NCI-H1436 treated with DMSO at 0.1 percent for 48 hours (cell line): ENCODE measurements around the gene FN1.
"Not testable (repeated sequence)": the region's sequence is repeated elsewhere in the genome, so short reads cannot be mapped to it uniquely, and the experiment has no call there.

ENCODE experiments used
- DNase-seq: peaks from one replicate; lab custom pipeline; 2025; lab: John Stamatoyannopoulos, UW

The FN1 gene

DNA sequence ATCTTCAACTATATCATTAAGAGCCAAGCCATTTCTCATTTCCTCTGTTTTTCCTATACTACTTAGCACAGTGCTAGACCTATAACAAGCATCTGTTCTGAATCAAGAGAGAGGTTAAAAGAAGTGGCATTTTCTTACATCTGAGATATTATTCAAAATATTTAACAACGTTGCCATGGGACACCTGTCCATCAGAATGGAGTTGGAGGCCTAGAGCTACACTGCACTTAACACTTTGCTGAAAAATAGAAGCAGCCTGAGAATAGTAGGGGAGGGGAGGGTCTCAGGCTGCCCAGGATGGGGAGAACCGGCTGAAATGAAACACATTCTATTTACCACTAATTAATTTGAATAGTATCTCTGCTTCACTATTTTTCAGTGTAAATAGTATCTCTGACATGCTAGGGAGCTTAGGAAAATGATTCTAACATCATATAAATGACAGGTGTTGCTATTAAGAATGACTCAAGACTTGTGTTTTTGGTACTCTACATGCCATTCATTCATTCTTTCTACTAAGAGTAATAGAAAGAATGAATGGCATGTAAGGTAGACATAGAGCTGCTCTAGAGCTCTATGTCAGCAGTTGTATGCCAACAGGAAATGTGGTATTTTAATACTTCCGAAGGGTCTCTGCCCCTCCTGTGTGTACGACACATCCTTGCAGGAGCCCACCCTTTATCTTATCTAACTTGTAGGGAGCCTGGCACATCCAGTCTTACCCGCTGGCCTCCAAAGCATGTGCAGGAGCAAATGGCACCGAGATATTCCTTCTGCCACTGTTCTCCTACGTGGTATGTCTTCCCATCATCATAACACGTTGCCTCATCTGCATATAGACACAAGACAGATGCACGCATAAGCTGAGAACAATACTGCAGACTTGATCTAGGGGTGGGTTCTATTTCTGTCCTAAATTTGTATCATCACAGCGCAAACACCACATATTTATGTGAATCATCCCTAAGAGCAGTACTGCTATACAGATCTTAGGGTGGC is 71.4 kb downstream of the FN1 start:
- DNase-seq: no peak

GRCh38 chr2:215363461-215364156 is 72.3 kb downstream of the FN1 start:
- DNase-seq: no peak

GRCh38 chr2:215363039-215363438 is 72.8 kb downstream of the FN1 start:
- DNase-seq: no peak

- no peak for DNase-seq
Observed at GRCh38 chr2:215362562-215362904, 73.3 kb downstream of the FN1 start.

DNA sequence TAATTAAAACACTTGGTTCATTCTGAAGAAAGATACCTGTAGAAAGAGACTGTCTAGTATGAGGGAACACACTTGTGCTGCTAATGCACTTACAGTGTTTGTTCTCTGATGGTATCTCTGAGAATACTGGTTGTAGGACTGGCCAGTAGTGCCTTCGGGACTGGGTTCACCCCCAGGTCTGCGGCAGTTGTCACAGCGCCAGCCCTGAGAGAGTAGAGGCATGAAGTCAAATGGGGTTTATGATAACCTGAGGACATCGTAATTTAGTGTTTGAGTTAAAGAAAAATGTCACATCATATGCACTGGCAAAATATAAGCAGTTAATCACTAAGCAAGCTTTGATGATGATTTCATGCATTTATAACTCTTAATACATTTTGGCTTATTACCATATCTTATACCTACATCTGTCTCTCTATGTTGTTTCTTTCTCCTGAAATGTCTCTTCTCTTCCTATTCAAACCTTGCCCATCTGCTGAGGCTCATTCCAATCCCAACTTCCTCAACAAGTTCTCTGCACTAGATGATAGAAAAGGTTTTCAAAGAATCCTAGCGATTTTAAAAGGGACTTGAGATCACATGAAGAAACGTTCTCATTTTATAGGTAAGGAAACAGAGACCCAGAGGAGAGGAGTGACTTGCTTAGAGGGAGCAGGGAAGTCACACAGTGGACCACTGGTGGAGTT is 73.8 kb downstream of the FN1 start:
- no peak for DNase-seq

- DNase-seq: no peak
Observed at GRCh38 chr2:215361211-215361875, 74.5 kb downstream of the FN1 start.

DNA sequence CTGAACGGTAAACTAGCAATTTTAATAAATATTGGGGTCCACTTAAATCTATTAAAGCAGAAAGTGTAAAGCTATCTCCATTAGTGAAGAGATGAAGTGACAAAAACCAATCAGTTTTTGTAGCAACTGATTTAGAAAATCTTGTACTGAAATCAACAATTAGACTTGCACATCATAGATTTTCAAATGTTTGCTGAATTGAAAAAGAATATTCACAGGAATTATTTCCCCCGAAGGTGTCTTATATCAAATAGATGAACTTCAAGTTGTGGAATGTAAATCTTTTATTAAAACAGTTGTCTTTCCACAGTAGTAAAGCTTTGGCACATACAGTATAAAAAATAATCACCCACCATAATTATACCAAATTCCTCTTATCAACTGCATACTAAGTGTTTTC is 75.3 kb downstream of the FN1 start:
- DNase-seq: no peak

DNA sequence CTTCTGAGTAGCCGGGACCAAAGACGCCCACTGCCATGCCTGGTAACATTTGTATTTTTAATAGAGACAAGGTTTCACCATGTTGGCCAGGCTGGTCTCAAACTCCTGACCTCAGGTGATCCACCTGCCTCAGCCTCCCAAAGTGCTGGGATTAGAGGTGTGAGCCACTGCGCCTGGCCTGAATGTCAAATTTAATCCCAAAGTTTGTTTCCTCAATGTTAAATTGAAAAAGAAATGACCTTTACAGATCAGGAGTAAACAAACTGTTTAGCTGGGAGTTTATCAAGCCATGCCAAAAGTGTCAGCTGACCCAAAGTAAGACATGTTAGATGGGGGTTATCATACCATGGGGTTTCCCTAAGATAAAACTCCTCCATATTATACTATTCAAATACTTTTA is 75.8 kb downstream of the FN1 start:
- DNase-seq: not testable (repeated sequence)

- DNase-seq: no peak
Observed at GRCh38 chr2:215359576-215359922, 76.3 kb downstream of the FN1 start.

- no peak for DNase-seq
Observed at GRCh38 chr2:215358891-215359575, 76.8 kb downstream of the FN1 start.

DNA sequence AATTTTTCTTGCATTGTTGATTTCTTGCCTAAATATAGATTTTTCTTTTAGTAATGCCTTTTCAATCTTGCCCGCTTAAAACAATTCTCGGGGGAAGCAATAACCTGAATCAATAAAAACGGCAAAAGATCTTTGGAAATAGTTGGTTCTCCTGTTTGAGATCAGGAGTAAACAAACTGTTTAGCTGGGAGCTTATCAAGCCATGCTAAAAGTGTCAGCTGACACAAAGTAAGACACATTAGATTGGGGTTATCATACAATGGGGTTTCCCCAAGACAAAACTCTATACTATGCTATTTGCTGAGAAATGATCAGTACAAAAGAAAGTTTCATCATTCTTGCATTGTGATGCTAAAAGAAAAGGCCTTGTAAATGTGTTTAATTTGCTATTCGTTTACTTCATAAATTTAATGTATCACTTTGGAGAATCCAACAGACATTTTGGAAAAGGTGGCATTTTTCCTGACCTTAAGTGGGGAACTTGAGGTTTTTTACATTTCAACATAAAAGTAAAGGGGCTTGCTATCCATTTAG is 77.5 kb downstream of the FN1 start:
- DNase-seq: no peak

DNA sequence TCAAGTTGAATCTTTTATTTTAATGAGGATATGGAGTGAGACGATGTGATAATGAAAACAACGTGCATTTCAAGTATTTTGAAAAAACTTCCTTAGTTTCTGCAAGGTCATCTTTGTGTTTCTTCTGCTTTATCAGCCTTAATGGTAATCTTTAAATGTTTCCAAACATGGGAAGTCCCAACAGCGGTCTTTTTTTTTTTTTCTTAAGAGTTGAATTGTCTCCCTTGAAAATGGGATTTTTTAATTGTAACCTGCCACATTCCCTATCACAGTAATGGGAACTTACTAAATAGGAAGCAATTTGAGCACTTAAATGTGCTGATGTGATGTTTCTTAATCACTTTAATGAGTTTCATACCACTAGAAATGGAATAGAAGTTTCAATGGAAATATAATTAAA is 78.2 kb downstream of the FN1 start:
- DNase-seq: no peak

DNA sequence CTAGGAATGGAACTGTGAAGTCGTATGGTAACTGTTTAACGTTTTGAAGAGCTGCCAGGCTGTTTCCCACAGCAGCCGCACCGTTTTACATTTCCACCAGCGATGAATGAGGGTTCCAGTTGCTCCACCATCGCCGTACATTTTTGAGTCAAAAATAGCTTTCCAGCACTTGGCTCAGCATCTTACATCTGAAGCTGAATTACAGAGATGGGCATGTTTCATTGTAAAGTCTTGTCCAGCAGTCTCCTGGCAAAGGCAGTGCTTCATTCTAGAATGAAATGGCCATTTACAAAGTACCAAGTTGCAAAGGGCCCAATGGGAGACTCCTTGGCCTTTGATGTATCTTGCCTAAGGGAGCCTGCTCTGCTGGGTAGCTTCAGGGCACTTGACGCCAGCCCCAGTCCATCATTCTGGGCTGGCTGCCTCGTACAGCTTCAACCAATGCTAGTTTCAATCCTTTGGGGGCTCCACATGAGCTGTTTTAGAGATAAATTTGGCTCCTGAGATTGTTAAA is 78.9 kb downstream of the FN1 start:
- DNase-seq: no peak

DNA sequence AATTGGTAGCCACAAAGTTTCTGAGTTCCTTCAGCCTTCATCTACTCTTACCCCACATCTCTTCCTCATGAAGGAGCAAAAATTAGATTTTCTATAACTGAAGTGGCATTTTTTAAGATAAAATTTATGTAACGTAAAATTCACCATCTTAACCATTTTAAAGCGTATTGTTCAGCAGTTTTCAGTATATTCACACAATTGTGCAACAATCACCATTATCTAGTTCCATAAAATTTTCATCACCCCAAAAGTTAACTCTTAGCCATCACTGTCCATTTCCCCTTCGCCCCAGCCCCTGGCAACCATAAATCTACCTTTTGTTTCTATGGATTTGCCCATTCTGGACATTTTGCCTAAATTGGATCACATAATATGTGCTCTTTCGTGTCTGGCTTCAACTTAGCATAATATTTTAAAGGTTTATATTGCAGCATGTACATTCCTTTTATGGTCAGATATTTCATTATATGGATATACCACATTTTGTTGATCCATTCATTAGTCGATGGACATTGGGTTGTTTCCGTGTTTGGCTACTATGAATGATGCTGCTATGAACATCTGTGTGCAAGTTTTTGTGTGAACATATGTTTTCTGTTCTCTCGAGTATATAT is 79.4 kb downstream of the FN1 start:
- no peak for DNase-seq

DNA sequence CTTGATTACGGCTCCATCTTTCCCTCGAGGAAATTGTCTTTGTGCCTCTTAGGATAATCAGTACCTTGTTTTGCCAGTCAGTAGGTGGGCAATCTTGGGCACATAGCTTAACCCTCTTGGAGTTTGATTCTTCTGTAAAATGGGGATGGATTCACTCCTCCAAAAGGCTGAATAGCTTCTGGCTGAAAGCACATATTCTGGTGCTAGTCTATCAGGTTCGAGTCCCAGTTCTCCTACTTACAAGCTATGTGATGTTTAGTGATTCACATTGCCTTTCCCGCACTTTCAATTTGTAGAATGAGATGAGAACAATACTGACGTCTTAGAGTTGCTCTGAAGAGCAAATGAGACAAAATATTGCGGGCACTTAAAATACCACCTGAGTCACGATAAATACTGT is 80.1 kb downstream of the FN1 start:
- DNase-seq: no peak

- DNase-seq: no peak
Observed at GRCh38 chr2:215354771-215355695, 80.8 kb downstream of the FN1 start.

- no peak for DNase-seq
Observed at GRCh38 chr2:215352602-215353001, 83.3 kb downstream of the FN1 start.

- DNase-seq: no peak
Observed at GRCh38 chr2:215347878-215348277, 88.0 kb downstream of the FN1 start.

DNA sequence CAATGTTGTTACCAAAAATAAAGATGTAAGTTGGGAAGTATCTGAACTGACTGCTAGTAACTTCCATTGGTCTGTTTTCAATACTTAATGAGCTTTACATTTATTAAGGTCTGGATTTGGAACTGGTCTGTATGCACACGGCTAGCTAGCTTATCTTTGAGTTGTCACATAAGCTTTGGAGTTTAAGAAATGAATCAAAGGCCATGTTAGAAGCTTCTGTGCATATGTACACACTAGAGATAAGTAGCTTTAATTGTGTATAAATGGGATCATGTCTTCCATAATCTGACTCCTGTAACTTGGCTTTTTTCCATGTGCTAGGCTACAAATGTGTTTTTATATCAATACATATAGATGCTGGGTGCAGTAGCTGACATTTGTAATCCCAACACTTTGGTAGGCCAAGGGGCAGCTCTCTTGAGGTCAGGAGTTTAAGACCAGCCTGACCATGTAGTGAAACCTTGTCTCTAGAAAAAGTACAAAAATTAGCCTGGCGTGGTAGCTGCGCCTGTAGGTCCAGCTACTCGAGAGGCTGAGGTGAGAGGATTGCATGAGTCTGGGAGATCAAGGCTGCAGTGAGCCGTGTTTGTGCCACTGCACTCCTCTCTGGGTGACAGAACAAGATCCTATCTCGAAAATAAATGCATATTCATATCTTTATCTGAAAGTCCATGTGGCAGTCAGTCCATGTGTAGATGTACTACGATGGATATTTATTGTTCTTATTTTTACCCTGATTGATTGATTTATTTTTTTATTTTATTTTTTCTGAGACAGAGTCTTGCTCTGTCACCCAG is 96.8 kb downstream of the FN1 start:
- DNase-seq: no peak
